GM21825 (cell line): ENCODE measurements around the gene CD34.

Experiments used
- ATAC-seq: cut with Tn5 transposase; IDR thresholded peaks from one replicate; pipeline ENCODE4 v1.9.1; 2021; ENCODE audit warnings: mild to moderate bottlenecking, moderate library complexity; ENCODE audit not compliant: unreplicated experiment

CD34 gene

GRCh38 chr1:207901041-207901653 lies 9.8 kb downstream of the CD34 start:
- no peak for ATAC-seq

DNA sequence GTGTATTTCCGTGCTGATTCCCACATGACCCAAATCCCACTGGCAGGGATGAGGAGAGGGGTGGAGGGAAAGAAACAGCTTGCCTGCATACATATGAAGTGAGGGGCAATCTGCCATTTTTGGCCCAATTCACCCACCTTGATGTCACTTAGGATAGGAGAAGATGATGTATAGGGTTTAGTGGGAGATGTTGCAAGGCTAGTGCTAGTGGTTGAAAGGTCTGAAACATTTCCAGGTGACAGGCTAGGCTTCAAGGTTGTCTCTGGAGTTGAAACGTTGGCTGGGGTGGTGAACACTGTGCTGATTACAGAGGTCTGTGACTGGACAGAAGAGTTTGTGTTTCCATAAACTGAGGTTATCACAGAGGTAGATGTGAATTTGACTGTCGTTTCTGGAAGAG lies 12.1 kb downstream of the CD34 start:
- no peak for ATAC-seq

DNA sequence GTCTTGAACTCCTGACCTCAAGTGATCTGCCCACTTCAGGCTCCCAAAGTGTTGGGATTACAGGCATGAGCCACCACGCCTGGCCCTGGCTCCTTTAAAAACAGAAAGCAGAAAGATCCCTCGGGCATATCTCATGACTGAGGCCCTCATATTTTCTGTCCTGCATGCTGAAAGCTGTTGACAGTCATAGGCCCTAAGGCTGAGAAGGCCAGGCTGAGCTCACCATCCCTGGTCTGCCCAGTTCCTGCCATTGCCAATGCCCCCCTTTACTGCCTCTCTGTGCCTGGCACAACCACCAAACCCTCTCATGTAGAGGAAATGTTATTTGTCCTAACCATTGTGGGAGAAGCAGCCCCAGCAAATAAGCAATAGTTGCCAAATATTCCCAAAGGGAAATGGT lies 12.7 kb downstream of the CD34 start:
- no peak for ATAC-seq

GRCh38 chr1:207897188-207897587 lies 13.7 kb downstream of the CD34 start:
- ATAC-seq, result no peak

- no peak for ATAC-seq
Observed at GRCh38 chr1:207896547-207896946, 14.4 kb downstream of the CD34 start.

DNA sequence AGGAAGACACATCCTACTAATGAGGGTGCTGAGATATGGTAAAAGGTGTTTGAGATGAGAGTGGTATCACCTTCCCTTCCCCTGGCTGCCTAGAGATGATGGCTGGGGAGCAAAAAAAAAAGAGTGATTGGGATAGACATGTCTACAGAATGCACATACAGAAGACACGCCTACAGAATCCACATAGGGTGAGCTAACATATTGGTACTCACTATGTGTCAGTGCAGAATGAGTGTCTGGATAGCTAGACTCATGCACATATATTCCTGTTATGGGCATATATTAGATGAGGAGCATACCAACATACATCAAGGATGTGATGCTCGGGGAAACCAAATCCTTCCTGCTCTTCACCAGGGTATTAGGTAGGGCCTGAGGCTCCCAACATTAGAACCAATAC lies 16.2 kb downstream of the CD34 start:
- ATAC-seq, result no peak

DNA sequence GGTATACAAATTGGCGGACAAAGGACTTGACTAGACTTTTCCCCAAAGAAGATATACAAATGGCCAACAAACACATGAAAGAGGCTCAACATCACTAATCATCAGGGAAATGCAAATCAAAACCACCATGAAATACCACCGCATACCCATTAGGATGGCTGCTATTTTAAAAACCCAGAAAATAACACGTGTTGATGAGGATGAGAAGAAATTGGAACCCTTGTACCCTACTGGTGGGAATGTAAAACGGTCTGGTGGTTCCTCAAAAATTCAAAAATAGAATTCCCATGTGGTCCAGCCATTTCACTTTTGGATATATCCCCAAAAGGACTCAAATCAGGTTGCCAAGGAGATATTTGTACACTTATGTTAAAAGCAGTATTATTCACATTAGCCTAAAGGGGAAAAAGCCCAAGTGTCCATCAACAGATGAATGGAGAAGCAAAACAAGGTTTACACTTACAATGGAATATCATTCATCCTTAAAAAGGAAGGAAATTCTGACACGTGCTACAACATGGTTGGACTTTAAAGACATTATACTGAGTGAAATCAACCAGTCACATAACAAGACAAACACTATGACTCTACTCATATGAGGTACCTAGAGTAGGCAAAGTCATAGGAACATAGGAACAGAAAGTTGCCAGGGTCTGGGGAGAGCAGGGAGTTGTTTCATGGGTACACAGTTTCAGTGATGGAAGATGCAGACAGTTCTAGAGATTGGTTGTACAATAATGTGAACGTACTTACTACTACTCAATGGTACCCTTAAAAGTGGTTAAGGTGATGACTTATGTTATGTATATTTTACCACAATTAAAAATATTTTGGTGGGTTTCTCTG lies 17.0 kb downstream of the CD34 start:
- ATAC-seq, result no peak

- no peak for ATAC-seq
Observed at GRCh38 chr1:207892764-207893163, 18.2 kb downstream of the CD34 start.

GRCh38 chr1:207891148-207891547 lies 19.8 kb downstream of the CD34 start:
- ATAC-seq, result no peak

GRCh38 chr1:207890136-207890738 lies 20.7 kb downstream of the CD34 start:
- ATAC-seq, result peak; percentile 58

- ATAC-seq, result no peak
Observed at GRCh38 chr1:207888652-207889051, 22.3 kb downstream of the CD34 start.

DNA sequence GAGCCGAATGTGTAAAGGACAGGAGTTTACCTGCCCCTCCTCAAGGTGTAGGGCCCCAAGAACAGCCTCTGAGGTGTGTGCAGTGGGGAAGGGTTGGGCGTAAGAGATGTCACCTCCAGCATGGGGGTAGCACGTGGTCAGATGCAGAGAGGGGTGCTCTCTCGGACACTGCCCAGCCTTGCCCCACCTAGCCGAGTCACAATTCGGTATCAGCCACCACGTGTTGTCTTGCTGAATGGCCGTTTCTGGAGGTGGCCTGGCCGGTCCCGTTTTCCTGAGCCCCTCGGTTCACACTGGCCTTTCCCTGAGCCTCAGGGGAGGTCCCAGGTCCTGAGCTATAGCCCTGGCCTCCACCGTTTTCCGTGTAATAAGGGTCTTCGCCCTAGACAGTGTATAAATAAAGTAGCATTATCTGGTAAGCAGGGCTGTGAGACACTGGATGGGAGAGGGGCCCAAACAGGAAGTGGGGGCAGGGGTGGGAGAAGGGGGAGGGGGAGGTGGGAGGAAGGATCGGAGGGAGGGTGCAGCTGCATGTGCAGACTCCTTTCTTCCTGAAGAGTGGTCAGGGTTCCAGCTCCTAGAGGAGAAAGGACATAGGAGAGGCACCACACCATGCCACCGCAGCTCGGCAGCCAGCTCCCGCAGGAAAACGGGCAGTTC lies 23.3 kb downstream of the CD34 start:
- ATAC-seq, result no peak

DNA sequence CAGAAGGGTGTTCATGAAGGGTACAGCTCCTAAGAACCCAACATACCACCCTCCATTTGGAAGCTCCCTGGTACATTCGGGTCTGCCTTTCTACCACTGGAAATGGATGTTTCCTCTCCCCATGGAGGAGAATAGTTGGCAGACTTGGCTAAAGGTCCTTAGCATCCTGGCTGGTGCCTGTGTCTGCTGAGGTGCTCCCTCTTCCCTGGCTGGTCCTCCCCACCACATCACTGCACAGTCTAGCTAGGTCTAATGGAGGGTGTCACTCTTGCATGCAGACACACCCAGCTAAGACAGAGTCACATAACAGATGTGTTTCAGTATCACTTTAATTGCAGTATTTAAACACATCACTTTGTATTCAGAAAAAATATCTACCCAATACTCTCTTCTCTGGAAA lies 24.7 kb downstream of the CD34 start:
- ATAC-seq, result no peak

DNA sequence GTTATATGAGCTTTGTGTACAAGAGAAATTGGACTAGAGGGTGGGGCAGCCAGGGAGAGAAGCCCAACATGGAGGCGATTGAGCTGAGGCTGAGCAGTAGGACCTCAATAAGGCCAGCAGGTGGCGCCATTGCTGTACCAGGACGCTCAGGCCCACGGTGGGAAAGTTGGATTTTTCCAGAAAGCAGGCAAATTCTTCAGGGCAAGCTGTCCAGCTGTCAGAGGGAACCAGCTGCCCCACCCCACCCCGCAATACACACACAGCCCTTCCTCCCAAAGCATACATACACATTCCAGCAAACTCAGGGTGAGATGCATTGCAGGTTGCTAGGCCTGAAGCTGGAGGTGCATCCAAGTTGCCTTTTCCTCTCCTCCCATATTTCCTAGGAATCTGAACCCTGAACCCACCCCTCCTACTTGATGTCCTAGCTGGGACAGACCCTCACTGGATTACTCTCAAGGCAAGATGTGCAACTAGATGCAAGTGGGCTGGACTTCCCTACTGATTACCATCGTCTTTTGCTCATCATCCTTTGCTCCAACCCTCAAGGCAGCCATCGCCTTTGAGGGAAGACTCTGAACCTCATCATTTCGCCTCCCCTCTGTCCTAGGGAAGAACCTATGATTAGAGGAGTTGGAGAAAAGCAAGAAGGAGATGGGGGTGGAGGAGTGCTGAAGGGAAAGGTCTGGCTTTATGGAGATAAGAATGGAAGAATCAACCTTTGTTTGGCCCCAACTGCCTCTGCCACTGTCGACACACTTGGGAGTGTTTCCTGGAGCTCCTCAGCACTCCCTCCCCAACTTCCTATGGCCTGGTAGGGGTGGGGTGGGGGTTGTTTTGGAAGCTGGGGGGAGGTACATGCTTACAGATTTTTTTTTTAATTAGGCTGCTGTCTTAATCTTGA lies 25.5 kb downstream of the CD34 start:
- ATAC-seq, result peak; percentile 80

- no peak for ATAC-seq
Observed at GRCh38 chr1:207884266-207885029, 26.5 kb downstream of the CD34 start.

GRCh38 chr1:207883660-207884250 lies 27.2 kb downstream of the CD34 start:
- ATAC-seq, result no peak

- peak; percentile 45 for ATAC-seq
Observed at GRCh38 chr1:207883104-207883651, 27.7 kb downstream of the CD34 start.

GRCh38 chr1:207882692-207883091 lies 28.2 kb downstream of the CD34 start:
- ATAC-seq, result no peak

DNA sequence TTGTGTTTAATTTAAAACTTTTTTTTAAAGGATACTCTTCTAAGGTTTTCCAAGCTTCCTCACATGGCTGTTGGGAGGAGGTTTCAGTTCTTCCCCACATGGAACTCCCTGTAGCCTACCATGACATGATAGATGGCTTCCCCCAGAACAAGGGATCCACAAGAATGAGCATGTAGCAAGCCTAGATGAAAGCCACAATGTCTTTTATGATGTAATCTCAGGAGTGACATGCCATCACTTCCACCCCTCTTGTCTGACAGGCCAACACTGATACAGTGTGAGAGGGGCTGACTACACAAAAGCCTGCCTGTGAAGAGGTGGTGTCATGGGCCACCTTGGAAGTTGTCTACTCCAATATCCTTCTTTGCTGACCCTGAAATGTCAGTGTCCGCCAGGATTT lies 32.0 kb downstream of the CD34 start:
- no peak for ATAC-seq
